ENCODE measurements around the gene ZPBP.

The ZPBP gene, protein sequence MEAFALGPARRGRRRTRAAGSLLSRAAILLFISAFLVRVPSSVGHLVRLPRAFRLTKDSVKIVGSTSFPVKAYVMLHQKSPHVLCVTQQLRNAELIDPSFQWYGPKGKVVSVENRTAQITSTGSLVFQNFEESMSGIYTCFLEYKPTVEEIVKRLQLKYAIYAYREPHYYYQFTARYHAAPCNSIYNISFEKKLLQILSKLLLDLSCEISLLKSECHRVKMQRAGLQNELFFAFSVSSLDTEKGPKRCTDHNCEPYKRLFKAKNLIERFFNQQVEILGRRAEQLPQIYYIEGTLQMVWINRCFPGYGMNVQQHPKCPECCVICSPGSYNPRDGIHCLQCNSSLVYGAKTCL

DNA sequence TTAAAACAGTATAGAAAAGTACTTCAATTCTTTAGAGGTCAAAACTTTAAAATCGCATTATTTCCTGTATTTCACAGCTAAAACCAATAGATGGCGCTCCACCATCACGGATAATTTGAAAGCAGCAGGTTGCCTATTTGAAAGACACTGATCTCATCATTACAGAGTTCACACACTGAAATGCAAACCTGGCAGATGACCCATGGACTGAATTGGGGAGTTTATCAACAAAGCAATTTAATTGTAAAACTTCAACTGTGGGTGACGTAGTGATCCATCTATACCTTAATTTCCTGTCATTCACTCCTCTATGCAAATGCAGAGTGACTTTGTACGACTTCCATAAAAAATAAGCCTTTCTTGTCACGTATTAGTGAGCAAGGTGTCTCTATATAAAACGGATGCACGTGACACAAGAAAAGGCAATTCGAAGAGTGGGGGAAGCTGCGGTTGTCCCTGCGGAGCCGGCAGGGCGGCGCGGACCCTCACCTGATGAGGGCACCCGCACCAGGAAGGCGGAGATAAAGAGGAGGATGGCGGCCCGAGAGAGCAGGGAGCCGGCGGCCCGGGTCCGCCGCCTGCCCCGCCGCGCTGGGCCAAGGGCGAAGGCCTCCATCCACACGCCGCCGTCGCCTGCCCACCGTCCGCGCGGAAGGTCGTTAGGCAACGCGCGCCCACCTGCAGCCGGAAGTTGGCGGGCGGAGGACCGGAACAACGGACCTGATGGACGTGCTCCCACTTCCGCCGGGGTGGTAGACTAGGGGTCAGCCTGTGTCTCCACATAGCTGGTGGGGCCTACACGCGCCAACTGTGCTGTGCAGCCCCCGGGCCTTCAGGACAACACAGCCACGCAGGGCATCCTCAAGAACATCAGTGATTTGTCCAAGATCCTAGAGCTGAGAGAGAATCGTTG, at the start of gene ZPBP:
TSS of gene ZPBP (minus strand) at position 668 of the 913 bp plus-strand sequence. CDS start at position 616, 52 bp downstream.
- H3K9ac ChIP-seq (ENCODE audit: low read length): no peak within 1 kb of the TSS

DNA sequence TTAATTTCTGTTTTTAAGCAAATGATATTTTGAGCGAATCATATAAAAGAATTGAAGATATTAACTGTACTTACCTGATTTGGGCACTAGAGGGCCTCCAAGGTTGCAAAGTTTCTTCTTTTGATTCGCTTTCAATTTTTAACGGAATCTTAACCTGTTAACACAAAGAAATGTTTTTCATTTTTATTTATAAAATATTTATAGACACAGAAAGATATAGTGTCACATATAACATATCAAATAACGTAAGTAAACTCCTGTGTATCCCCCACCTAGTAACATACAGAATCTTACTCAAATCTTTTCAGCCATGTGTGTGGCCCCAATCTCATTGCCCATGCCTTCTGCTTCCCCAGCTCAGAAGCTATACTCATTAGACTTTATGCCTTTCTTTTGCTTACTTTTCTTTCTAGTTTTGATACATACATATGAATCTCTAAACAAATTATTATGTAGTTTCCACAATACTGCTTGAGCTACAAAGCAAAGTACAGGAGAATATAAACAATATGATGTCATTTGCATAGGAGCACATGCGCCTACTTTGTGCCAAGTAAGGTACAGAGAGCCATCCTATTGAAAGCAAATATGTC, 49.5 kb upstream of the ZPBP start:
- Histone ChIP-seq H3K27ac (ENCODE audit: low read depth, low read length) (no peak overlapping the region), H3K4me3 (ENCODE audit: low read depth, low read length) (no peak overlapping the region), H3K9ac (ENCODE audit: low read length) (no peak overlapping the region), H3K4me1 (ENCODE audit: control insufficient read depth, insufficient read depth, low read length) (no peaks in the 10 kb centered on the region), H3K9me3 (ENCODE audit: control insufficient read depth, insufficient read depth, low read depth, low read length) (no peaks in the 10 kb centered on the region), H3K27me3 (ENCODE audit: control insufficient read depth, insufficient read depth, low read length) (no peaks in the 10 kb centered on the region), H3K36me3 (ENCODE audit: control insufficient read depth, insufficient read depth, low read length) (no peaks in the 10 kb centered on the region)

More for the DNA sequence above, at the start of gene ZPBP:
- Histone ChIP-seq H3K4me3 (ENCODE audit: low read depth, low read length) (peak within 1 kb of the TSS; percentile 53; the same call in 1 of the 2 replicates), H3K27ac (ENCODE audit: low read depth, low read length) (no peak within 1 kb of the TSS), H3K9me3 (ENCODE audit: control insufficient read depth, insufficient read depth, low read depth, low read length) (no peaks in the 10 kb centered on the region), H3K27me3 (ENCODE audit: control insufficient read depth, insufficient read depth, low read length) (no peaks in the 10 kb centered on the region; the same call in 1 of the 2 replicates), H3K4me1 (ENCODE audit: control insufficient read depth, insufficient read depth, low read length) (no peaks in the 10 kb centered on the region), H3K36me3 (ENCODE audit: control insufficient read depth, insufficient read depth, low read length) (no peaks in the 10 kb centered on the region)

DNA sequence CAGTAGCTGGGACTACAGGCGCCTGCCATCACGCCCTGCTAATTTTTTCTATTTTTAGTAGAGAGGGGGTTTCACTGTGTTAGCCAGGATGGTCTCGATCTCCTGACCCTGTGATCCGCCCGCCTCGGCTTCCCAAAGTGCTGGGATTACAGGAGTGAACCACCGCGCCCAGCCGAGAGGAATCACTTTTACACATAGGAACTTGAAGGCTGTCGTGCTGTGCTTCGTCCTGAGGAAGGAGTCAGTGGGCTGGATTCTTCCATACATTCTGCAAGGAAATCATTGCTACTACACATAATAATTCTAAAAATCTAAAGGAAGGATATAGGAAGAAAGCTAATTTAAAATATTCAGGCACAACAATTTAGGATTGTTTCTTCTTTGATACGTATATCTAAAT, 48.8 kb upstream of the ZPBP start:
- no peaks in the 10 kb centered on the region for H3K9me3 ChIP-seq (ENCODE audit: control insufficient read depth, insufficient read depth, low read depth, low read length)
- no peak overlapping the region for H3K4me3 ChIP-seq (ENCODE audit: low read depth, low read length)
- no peaks in the 10 kb centered on the region for H3K27me3 ChIP-seq (ENCODE audit: control insufficient read depth, insufficient read depth, low read length)
- H3K4me1 ChIP-seq (ENCODE audit: control insufficient read depth, insufficient read depth, low read length): no peaks in the 10 kb centered on the region
- H3K9ac ChIP-seq (ENCODE audit: low read length): no peak overlapping the region
- H3K27ac ChIP-seq (ENCODE audit: low read depth, low read length): no peak overlapping the region
- no peaks in the 10 kb centered on the region for H3K36me3 ChIP-seq (ENCODE audit: control insufficient read depth, insufficient read depth, low read length)

DNA sequence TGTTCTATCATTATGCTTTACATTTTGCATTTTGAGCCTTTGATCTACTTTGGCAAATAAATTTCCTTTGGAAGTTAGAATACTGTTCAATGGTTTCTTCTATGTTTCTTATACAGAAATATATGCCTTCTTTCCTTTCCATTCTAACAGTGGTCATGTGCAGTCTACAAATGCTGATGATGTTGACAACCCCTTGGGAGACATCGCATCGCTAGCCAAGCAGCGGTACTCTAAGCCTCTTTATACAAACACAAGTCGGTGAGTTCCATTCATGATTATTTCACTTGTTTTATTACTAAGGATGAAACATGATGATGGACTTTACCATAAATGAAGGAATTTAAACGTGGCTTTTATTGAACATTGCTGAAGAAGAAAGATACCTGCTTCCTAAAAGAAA, 48.1 kb upstream of the ZPBP start:
- Histone ChIP-seq H3K36me3 (ENCODE audit: control insufficient read depth, insufficient read depth, low read length) (no peaks in the 10 kb centered on the region), H3K4me1 (ENCODE audit: control insufficient read depth, insufficient read depth, low read length) (no peaks in the 10 kb centered on the region), H3K9me3 (ENCODE audit: control insufficient read depth, insufficient read depth, low read depth, low read length) (no peaks in the 10 kb centered on the region), H3K27ac (ENCODE audit: low read depth, low read length) (no peak overlapping the region), H3K4me3 (ENCODE audit: low read depth, low read length) (no peak overlapping the region), H3K27me3 (ENCODE audit: control insufficient read depth, insufficient read depth, low read length) (no peaks in the 10 kb centered on the region), H3K9ac (ENCODE audit: low read length) (no peak overlapping the region)

DNA sequence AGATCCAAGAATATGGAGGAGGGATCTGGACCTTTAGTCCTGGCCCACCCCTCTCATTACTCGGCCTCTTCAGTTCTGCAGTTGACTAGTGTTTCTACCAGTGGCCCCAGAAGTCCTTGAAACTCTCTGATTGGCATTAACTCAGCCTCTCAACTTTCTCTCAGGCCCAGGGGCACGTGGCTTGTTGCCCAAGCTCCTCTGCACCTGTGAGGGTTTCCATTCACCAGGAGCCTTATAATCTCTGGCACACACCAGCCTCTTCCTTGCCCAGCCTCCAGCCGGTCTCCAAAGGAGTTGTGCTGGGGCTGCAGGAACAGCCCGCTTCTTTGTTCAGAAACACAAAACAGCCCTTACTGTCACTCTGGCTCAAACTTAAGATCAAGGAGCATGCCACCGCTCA, 47.6 kb upstream of the ZPBP start:
- Histone ChIP-seq H3K9me3 (ENCODE audit: control insufficient read depth, insufficient read depth, low read depth, low read length) (no peaks in the 10 kb centered on the region), H3K27me3 (ENCODE audit: control insufficient read depth, insufficient read depth, low read length) (no peaks in the 10 kb centered on the region), H3K4me1 (ENCODE audit: control insufficient read depth, insufficient read depth, low read length) (no peaks in the 10 kb centered on the region), H3K27ac (ENCODE audit: low read depth, low read length) (no peak overlapping the region), H3K36me3 (ENCODE audit: control insufficient read depth, insufficient read depth, low read length) (no peaks in the 10 kb centered on the region), H3K9ac (ENCODE audit: low read length) (no peak overlapping the region), H3K4me3 (ENCODE audit: low read depth, low read length) (no peak overlapping the region)

DNA sequence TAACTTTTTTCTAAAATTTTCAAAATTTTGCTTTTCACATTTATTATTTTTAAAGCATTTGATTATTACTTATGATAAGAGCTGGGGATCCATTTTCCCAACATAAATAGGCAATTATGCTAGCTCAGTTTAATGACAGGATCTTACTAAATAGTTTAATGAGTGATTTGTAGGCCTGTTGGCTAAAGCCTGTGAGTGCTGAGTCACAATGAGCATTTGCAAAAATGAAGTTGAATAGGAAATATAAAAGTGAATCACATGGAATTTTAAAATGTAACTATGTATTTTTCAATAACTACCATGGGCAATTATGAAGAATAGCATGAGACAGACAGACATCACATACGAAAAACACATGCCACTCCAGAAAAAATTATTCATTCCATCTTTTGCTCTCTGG, 45.1 kb upstream of the ZPBP start:
- no peaks in the 10 kb centered on the region for H3K9me3 ChIP-seq (ENCODE audit: control insufficient read depth, insufficient read depth, low read depth, low read length)
- no peaks in the 10 kb centered on the region for H3K36me3 ChIP-seq (ENCODE audit: control insufficient read depth, insufficient read depth, low read length)
- no peaks in the 10 kb centered on the region for H3K4me1 ChIP-seq (ENCODE audit: control insufficient read depth, insufficient read depth, low read length)
- H3K4me3 ChIP-seq (ENCODE audit: low read depth, low read length): no peak overlapping the region
- H3K27me3 ChIP-seq (ENCODE audit: control insufficient read depth, insufficient read depth, low read length): no peaks in the 10 kb centered on the region
- no peak overlapping the region for H3K9ac ChIP-seq (ENCODE audit: low read length)
- H3K27ac ChIP-seq (ENCODE audit: low read depth, low read length): no peak overlapping the region

DNA sequence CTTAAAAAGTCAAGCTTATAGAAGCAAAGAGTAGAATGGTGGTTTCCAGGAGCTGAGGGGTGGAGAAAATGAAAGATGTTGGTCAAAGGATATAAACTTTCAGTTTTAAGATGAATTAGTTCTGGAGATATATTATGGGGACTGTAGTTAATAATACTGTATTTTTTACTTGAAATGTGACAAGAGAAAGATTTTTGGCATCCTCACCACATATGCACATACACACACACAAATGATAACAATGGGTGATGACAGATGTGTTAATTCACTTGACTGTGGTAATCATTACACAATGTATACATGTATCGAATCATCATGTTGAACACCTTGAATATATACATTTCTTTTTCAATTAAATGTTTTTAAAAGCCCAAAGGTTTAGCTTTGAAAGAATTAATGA, 32.7 kb upstream of the ZPBP start:
- no peaks in the 10 kb centered on the region for H3K9me3 ChIP-seq (ENCODE audit: control insufficient read depth, insufficient read depth, low read depth, low read length)
- H3K27ac ChIP-seq (ENCODE audit: low read depth, low read length): no peak overlapping the region

DNA sequence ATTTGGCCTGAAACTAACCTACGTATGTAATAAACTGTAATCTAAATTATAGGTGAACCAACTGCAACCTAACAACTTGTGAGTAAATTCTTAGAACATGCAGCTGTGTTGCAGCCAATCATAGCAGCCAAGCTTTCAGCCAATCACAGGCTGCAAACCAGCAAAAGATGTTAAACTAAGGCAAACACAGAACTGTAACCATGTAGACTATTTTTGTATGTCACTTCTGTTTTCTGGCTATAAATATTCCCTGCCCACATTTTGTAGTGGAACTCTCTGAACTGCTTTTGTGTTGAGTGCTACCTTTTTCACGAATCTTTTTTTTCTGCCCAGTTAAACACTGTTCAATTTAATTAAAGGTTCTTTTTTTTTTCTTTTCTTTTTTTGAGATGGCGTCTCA, 28.2 kb upstream of the ZPBP start:
- Histone ChIP-seq H3K9me3 (ENCODE audit: control insufficient read depth, insufficient read depth, low read depth, low read length) (no peaks in the 10 kb centered on the region), H3K36me3 (ENCODE audit: control insufficient read depth, insufficient read depth, low read length) (no peaks in the 10 kb centered on the region), H3K4me1 (ENCODE audit: control insufficient read depth, insufficient read depth, low read length) (no peaks in the 10 kb centered on the region), H3K9ac (ENCODE audit: low read length) (no peak overlapping the region), H3K27ac (ENCODE audit: low read depth, low read length) (no peak overlapping the region), H3K4me3 (ENCODE audit: low read depth, low read length) (no peak overlapping the region), H3K27me3 (ENCODE audit: control insufficient read depth, insufficient read depth, low read length) (no peaks in the 10 kb centered on the region)

More for the DNA sequence above, 32.7 kb upstream of the ZPBP start:
- Histone ChIP-seq H3K27me3 (ENCODE audit: control insufficient read depth, insufficient read depth, low read length) (no peaks in the 10 kb centered on the region), H3K9ac (ENCODE audit: low read length) (no peak overlapping the region), H3K4me3 (ENCODE audit: low read depth, low read length) (no peak overlapping the region), H3K4me1 (ENCODE audit: control insufficient read depth, insufficient read depth, low read length) (no peaks in the 10 kb centered on the region), H3K36me3 (ENCODE audit: control insufficient read depth, insufficient read depth, low read length) (no peaks in the 10 kb centered on the region)

DNA sequence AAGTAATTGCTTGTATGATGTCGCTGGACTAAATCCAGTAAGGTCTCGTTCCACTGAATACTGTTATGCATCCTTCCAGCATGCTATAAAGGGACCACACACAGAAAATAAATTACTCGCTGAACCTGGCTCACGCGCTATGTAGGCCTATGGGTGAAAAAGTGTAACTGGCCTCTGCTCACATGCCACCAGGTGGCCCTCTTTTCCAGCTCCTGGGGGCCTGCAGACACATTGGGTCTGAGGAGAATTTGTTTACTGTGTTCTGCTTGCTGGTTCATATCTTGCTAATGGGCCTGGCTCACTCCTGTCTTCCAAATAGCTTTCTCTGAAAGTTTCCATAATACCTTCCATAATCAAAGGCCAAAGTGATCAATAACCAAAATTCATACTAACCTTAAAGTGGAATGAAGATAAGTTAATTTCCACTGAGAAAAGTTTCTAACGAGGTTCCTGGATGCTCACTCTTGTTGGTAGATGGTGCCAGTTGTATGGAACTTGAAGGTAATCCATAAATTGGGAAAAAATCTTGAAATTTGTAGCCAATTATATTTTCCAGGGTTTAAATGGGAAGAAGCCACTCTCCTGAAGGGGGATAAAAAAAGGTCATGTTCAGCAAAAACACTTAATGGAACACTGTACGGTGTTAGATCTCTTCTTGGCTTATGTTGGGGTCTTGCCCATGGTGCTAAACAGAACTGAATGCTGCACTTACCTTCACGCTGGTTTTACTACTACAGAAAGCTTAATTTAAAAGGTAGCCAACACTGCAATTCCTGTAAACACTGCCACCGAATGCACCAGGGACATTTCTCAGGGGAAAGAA, 27.0 kb upstream of the ZPBP start:
- no peak overlapping the region for H3K27ac ChIP-seq (ENCODE audit: low read depth, low read length)
- H3K4me1 ChIP-seq (ENCODE audit: control insufficient read depth, insufficient read depth, low read length): no peaks in the 10 kb centered on the region
- no peak overlapping the region for H3K9ac ChIP-seq (ENCODE audit: low read length)
- no peaks in the 10 kb centered on the region for H3K36me3 ChIP-seq (ENCODE audit: control insufficient read depth, insufficient read depth, low read length)
- no peak overlapping the region for H3K4me3 ChIP-seq (ENCODE audit: low read depth, low read length)
- H3K27me3 ChIP-seq (ENCODE audit: control insufficient read depth, insufficient read depth, low read length): no peaks in the 10 kb centered on the region
- no peaks in the 10 kb centered on the region for H3K9me3 ChIP-seq (ENCODE audit: control insufficient read depth, insufficient read depth, low read depth, low read length)

DNA sequence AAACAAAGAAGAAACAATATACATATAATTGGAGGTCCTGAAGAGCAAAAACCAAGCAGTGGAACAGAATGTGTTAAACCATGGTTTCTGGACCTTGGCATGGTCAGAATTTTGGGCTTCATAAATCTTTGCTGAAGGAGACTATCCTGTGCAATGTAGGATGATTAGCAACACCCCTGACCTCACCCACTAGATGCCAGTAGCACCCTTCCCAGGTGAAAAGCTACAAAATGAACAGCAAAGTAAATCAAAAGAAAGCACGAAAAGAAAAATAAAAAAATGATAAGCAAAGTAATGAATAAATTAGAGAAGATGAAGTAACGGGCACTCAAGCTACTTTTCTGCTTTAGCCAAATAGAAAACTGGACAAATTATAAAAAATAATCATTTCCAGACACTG, 19.2 kb upstream of the ZPBP start:
- H3K27ac ChIP-seq (ENCODE audit: low read depth, low read length): no peak overlapping the region
- H3K4me3 ChIP-seq (ENCODE audit: low read depth, low read length): no peak overlapping the region
- H3K9me3 ChIP-seq (ENCODE audit: control insufficient read depth, insufficient read depth, low read depth, low read length): peaks cover 11% of the 10 kb centered on the region
- H3K36me3 ChIP-seq (ENCODE audit: control insufficient read depth, insufficient read depth, low read length): no peaks in the 10 kb centered on the region
- H3K4me1 ChIP-seq (ENCODE audit: control insufficient read depth, insufficient read depth, low read length): no peaks in the 10 kb centered on the region
- H3K9ac ChIP-seq (ENCODE audit: low read length): no peak overlapping the region
- H3K27me3 ChIP-seq (ENCODE audit: control insufficient read depth, insufficient read depth, low read length): no peaks in the 10 kb centered on the region
